ENCODE data around the gene GAD1. TPM values are rescaled to one million over a fixed set of nuclear protein-coding genes. Genes with fewer than 3 reads are reported as not detected.

Gene GAD1
- total and polyA plus RNA-seq, 10 of the 15 experiments (the other 5 are each of a cell fraction or from before 2014, with no cell fraction given): 0.04 to 3.4 (median 0.42) TPM

DNA sequence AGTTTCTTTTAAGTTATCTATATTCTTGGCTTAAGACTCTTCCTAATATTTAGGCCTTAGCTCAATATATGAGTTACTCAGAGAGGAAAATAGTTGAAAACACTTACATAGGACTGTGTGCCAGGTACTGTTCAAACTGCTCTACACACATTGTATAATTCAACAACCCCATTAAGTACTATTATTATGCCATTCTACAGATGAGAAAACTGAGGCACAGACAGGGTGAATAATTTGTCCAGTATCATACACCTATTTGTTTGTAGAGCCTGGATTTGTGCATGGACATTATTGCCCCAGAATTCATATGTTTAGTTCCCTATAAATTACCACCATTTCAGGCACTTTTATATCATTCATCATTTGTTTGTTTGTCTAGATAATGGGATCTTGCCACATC is 17.7 kb upstream of the GAD1 start:
- FAIRE-seq: no peak
- no peak for DNase-seq (ENCODE audit: low read depth, low spot score)
- RAD21 ChIA-PET (ENCODE audit: unreplicated experiment): no interaction called here
- Histone ChIP-seq H3K79me2 (ENCODE audit: control insufficient read depth, insufficient read depth, low read length) (no peaks in the 10 kb centered on the region), H3K36me3 (ENCODE audit: control insufficient read depth in 2 of 2, insufficient read depth in 2 of 2, low read length in 1 of 2) (no peaks in the 10 kb centered on the region), H3K27ac (ENCODE audit: control insufficient read depth, insufficient read depth) (no peak overlapping the region), H2AFZ (ENCODE audit: control insufficient read depth, low read depth, low read length) (no peak overlapping the region), H3K9ac (ENCODE audit: control insufficient read depth, insufficient read depth, low read length) (no peak overlapping the region), H3K4me3 (no peak overlapping the region), H3K4me2 (ENCODE audit: control insufficient read depth, insufficient read depth) (no peak overlapping the region), H4K20me1 (ENCODE audit: control insufficient read depth, insufficient read depth) (no peaks in the 10 kb centered on the region), H3K27me3 (replicated peaks in 1 of 2; ENCODE audit: control insufficient read depth in 2 of 2, insufficient read depth in 2 of 2, low read length in 1 of 2) (no peaks in the 10 kb centered on the region), H3K9me3 (replicated peaks; ENCODE audit: control insufficient read depth, insufficient read depth, low read length) (no peaks in the 10 kb centered on the region), H3K4me1 (ENCODE audit: control insufficient read depth, insufficient read depth, low read length) (no peaks in the 10 kb centered on the region)
- TF ChIP-seq CEBPB (IDR thresholded peaks at IDR 0.05; ENCODE audit: borderline replicate concordance in 1 of 2, low read depth in 2 of 2, low read length in 2 of 2) (no peak), CREM (IDR thresholded peaks at IDR 0.05; ENCODE audit: low read depth) (no peak)
- intact Hi-C loops (cut with micrococcal nuclease; ENCODE audit: unreplicated experiment) (no loop called here), in situ Hi-C loops (cut with MboI) (no loop called here)
- POLR2A ChIA-PET: no interaction called here
- CTCF ChIA-PET: interaction anchor here (1.2 kb wide), 1 partner anchor 13 kb away, joined by 3 read pairs; no protein-coding TSS in a partner anchor
- no peak for ATAC-seq
- no TSS peak for BruUV-seq (replicated peaks)
- SMC1A ChIA-PET (ENCODE audit: uncharacterized antibody, unreplicated experiment): no interaction called here

DNA sequence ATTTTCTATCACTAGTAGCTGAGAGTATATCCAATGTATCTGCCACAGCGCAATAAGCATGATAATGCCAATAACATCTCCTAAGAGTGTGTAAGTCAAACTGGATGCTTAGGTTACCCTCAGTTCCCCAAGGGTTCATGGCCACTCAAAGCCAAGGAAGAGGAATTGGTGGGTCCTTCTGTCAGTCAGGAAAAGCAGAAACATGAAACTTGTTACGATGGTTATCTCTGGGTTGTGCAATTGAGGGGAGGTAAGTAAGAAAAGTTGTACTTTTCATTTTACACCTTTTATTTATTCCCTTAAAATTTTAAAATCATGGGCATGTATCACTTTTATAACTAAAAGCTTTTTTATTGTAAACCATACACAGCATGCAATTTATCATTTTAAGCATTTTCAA is 10.1 kb upstream of the GAD1 start:
- POLR2A ChIA-PET: no interaction called here

More for the DNA sequence above, 10.1 kb upstream of the GAD1 start:
- no peaks in the 10 kb centered on the region for H3K36me3 ChIP-seq (ENCODE audit: control insufficient read depth in 2 of 2, insufficient read depth in 2 of 2, low read length in 1 of 2)
- in situ Hi-C loops (cut with MboI) (no loop called here), intact Hi-C loops (cut with micrococcal nuclease; ENCODE audit: unreplicated experiment) (no loop called here)
- no peak overlapping the region for H2AFZ ChIP-seq (ENCODE audit: control insufficient read depth, low read depth, low read length)
- 69% methylated on average over 2 of the region's 2 CpGs for WGBS (ENCODE audit: insufficient coverage, insufficient replicate concordance, low lambda C conversion rate, missing lambda C conversion rate)
- ATAC-seq (no peak), DNase-seq (ENCODE audit: low read depth, low spot score) (no peak), FAIRE-seq (no peak)
- no peaks in the 10 kb centered on the region; a peak in 2 of 4 replicates for H3K27me3 ChIP-seq (replicated peaks in 1 of 2; ENCODE audit: control insufficient read depth in 2 of 2, insufficient read depth in 2 of 2, low read length in 1 of 2)
- H4K20me1 ChIP-seq (ENCODE audit: control insufficient read depth, insufficient read depth): no peaks in the 10 kb centered on the region
- no peak overlapping the region for H3K4me2 ChIP-seq (ENCODE audit: control insufficient read depth, insufficient read depth)
- TF ChIP-seq STAT3 (IDR thresholded peaks at IDR 0.05; ENCODE audit: low read depth, low read length) (no peak), RUNX3 (IDR thresholded peaks at IDR 0.05; ENCODE audit: low read length) (no peak), CBX3 (IDR thresholded peaks at IDR 0.05; ENCODE audit: borderline replicate concordance, low read depth) (no peak)
- TF ChIP-seq, protein P1, sequence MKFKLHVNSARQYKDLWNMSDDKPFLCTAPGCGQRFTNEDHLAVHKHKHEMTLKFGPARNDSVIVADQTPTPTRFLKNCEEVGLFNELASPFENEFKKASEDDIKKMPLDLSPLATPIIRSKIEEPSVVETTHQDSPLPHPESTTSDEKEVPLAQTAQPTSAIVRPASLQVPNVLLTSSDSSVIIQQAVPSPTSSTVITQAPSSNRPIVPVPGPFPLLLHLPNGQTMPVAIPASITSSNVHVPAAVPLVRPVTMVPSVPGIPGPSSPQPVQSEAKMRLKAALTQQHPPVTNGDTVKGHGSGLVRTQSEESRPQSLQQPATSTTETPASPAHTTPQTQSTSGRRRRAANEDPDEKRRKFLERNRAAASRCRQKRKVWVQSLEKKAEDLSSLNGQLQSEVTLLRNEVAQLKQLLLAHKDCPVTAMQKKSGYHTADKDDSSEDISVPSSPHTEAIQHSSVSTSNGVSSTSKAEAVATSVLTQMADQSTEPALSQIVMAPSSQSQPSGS (IDR thresholded peaks at IDR 0.05; ENCODE audit: low read length): no peak
- SMC1A ChIA-PET (ENCODE audit: uncharacterized antibody, unreplicated experiment): interaction anchor here (1.3 kb wide), 2 partner anchors 60 to 409 kb away, joined by 3 read pairs; no protein-coding TSS in a partner anchor
- no peaks in the 10 kb centered on the region for H3K9me3 ChIP-seq (replicated peaks; ENCODE audit: control insufficient read depth, insufficient read depth, low read length)
- no peak overlapping the region for H3K27ac ChIP-seq (ENCODE audit: control insufficient read depth, insufficient read depth)
- H3K9ac ChIP-seq (ENCODE audit: control insufficient read depth, insufficient read depth, low read length): no peak overlapping the region
- H3K4me1 ChIP-seq (ENCODE audit: control insufficient read depth, insufficient read depth, low read length): no peaks in the 10 kb centered on the region
- H3K79me2 ChIP-seq (ENCODE audit: control insufficient read depth, insufficient read depth, low read length): no peaks in the 10 kb centered on the region
- CTCF ChIA-PET: interaction anchor here (1.3 kb wide), 1 partner anchor 9 kb away, joined by 3 read pairs; no protein-coding TSS in a partner anchor
- no TSS peak for BruUV-seq (replicated peaks)
- RAD21 ChIA-PET (ENCODE audit: unreplicated experiment): no interaction called here
- no peak overlapping the region for H3K4me3 ChIP-seq
